OCI-LY1 (cell line): ENCODE data around the gene SBSN.

Experiments
- H2AFZ ChIP-seq: fragments of 200-600 bp; sonication (generic), shearing (Covaris generic); 2 replicates; pipeline ENCODE4 v1.6.0; 2014; ENCODE audit warnings: antibody characterized with exemption, mild to moderate bottlenecking, low read length
- H3F3A ChIP-seq: fragments of 200-600 bp; sonication (generic), shearing (Covaris generic); 2 replicates; pipeline ENCODE4 v1.6.0; 2014; ENCODE audit warnings: mild to moderate bottlenecking, antibody characterized with exemption, low read length, moderate library complexity; ENCODE audit not compliant: insufficient read depth
- H3K27ac ChIP-seq: fragments of 200-600 bp; sonication (generic); 2 replicates; pipeline ENCODE4 v1.5.1; 2014; ENCODE audit warnings: low read length, mixed run types, mild to moderate bottlenecking, low read depth; ENCODE audit not compliant: poor library complexity, severe bottlenecking
- H3K27me3 ChIP-seq: fragments of 200-600 bp; sonication (generic); 2 replicates; pipeline ENCODE4 v1.6.0; 2014; ENCODE audit warnings: antibody characterized with exemption, mild to moderate bottlenecking, low read length, moderate library complexity; ENCODE audit not compliant: insufficient read depth
- H3K36me3 ChIP-seq: fragments of 200-600 bp; sonication (generic); 2 replicates; pipeline ENCODE4 v1.6.1; 2014; ENCODE audit warnings: mild to moderate bottlenecking, antibody characterized with exemption, low read length, moderate library complexity, mixed read lengths; ENCODE audit not compliant: insufficient read depth
- H3K4me1 ChIP-seq: fragments of 200-600 bp; sonication (generic); 2 replicates; pipeline ENCODE4 v1.5.1; 2014; ENCODE audit warnings: mild to moderate bottlenecking, low read length, moderate library complexity; ENCODE audit not compliant: insufficient read depth, severe bottlenecking
- H3K4me2 ChIP-seq: fragments of 200-600 bp; sonication (generic), shearing (Covaris generic); 2 replicates; pipeline ENCODE4 v1.6.1; 2014; ENCODE audit warnings: low read length
- H3K4me3 ChIP-seq: fragments of 200-600 bp; sonication (generic); 2 replicates; pipeline ENCODE4 v1.5.1; 2014; ENCODE audit warnings: low read length, low read depth, mild to moderate bottlenecking, mixed read lengths; ENCODE audit not compliant: poor library complexity, severe bottlenecking
- H3K79me2 ChIP-seq: fragments of 200-600 bp; shearing (Covaris generic); 2 replicates; pipeline ENCODE4 v1.6.1; 2016; ENCODE audit warnings: mixed run types, low read length, mixed read lengths; ENCODE audit not compliant: insufficient read depth
- H3K9ac ChIP-seq: fragments of 200-600 bp; sonication (generic), shearing (Covaris generic); 2 replicates; pipeline ENCODE4 v1.6.1; 2014; ENCODE audit warnings: mild to moderate bottlenecking, low read length, mixed read lengths
- H3K9me2 ChIP-seq: fragments of 200-600 bp; sonication (generic), shearing (Covaris generic); 2 replicates; pipeline ENCODE4 v1.6.1; 2014; ENCODE audit warnings: low read depth, mild to moderate bottlenecking, low read length, mixed read lengths
- H3K9me3 ChIP-seq: fragments of 200-600 bp; shearing (Covaris generic); 2 replicates; pipeline ENCODE4 v1.6.1; 2014; ENCODE audit warnings: low read length, mixed read lengths
- H4K20me1 ChIP-seq: fragments of 200-600 bp; sonication (generic), shearing (Covaris generic); 2 replicates; pipeline ENCODE4 v1.6.0; 2016; ENCODE audit warnings: mild to moderate bottlenecking, low read length; ENCODE audit not compliant: insufficient read depth
- EZH2 ChIP-seq: fragments of 200-600 bp; sonication (generic), shearing (Covaris generic); IDR thresholded peaks from 2 replicates; pipeline ENCODE4 v1.8.0; 2017; ENCODE audit warnings: borderline replicate concordance, mixed run types, mild to moderate bottlenecking, antibody characterized with exemption, low read length, moderate library complexity, mixed read lengths
- TF ChIP-seq, protein P1 (sequence below): fragments of 200-600 bp; sonication (generic), shearing (Covaris generic); IDR thresholded peaks from 2 replicates; pipeline ENCODE4 v1.5.1; 2017; ENCODE audit warnings: mild to moderate bottlenecking, antibody characterized with exemption, low read length, moderate library complexity, mixed read lengths

Gene SBSN

GRCh38 chr19:35498220-35498619 lies 29.9 kb downstream of the SBSN start:
- H3K9me2 ChIP-seq: no peaks in the 10 kb centered on the region
- TF ChIP-seq, protein P1, sequence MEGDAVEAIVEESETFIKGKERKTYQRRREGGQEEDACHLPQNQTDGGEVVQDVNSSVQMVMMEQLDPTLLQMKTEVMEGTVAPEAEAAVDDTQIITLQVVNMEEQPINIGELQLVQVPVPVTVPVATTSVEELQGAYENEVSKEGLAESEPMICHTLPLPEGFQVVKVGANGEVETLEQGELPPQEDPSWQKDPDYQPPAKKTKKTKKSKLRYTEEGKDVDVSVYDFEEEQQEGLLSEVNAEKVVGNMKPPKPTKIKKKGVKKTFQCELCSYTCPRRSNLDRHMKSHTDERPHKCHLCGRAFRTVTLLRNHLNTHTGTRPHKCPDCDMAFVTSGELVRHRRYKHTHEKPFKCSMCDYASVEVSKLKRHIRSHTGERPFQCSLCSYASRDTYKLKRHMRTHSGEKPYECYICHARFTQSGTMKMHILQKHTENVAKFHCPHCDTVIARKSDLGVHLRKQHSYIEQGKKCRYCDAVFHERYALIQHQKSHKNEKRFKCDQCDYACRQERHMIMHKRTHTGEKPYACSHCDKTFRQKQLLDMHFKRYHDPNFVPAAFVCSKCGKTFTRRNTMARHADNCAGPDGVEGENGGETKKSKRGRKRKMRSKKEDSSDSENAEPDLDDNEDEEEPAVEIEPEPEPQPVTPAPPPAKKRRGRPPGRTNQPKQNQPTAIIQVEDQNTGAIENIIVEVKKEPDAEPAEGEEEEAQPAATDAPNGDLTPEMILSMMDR: no peak
- no peak for TF ChIP-seq EZH2
- no peak overlapping the region for H3K4me3 ChIP-seq
- H3K27ac ChIP-seq: no peak overlapping the region
- H3K4me1 ChIP-seq: no peaks in the 10 kb centered on the region
- no peak overlapping the region for H3K9ac ChIP-seq
- peaks cover 11% of the 10 kb centered on the region for H3K27me3 ChIP-seq
- H3K9me3 ChIP-seq: no peaks in the 10 kb centered on the region
- no peak overlapping the region for H2AFZ ChIP-seq
- no peaks in the 10 kb centered on the region for H3K36me3 ChIP-seq
- H3K79me2 ChIP-seq: no peaks in the 10 kb centered on the region
- H3F3A ChIP-seq: no peaks in the 10 kb centered on the region
- H4K20me1 ChIP-seq: no peaks in the 10 kb centered on the region
- no peak overlapping the region for H3K4me2 ChIP-seq

GRCh38 chr19:35497406-35497805 lies 30.7 kb downstream of the SBSN start:
- H3K4me3 ChIP-seq: no peak overlapping the region
- TF ChIP-seq EZH2: no peak
- TF ChIP-seq, protein P1: no peak
- H3K4me1 ChIP-seq: no peaks in the 10 kb centered on the region
- no peaks in the 10 kb centered on the region for H3K9me2 ChIP-seq
- no peaks in the 10 kb centered on the region for H3K9me3 ChIP-seq
- H3K9ac ChIP-seq: no peak overlapping the region
- H3K79me2 ChIP-seq: no peaks in the 10 kb centered on the region
- no peak overlapping the region for H3K27ac ChIP-seq
- no peaks in the 10 kb centered on the region for H3K36me3 ChIP-seq
- H3F3A ChIP-seq: no peaks in the 10 kb centered on the region
- H2AFZ ChIP-seq: no peak overlapping the region
- H3K4me2 ChIP-seq: no peak overlapping the region
- no peaks in the 10 kb centered on the region for H4K20me1 ChIP-seq
- H3K27me3 ChIP-seq: peaks cover 11% of the 10 kb centered on the region

GRCh38 chr19:35495107-35496064 lies 32.7 kb downstream of the SBSN start:
- Histone ChIP-seq H3K9me3 (no peaks in the 10 kb centered on the region), H3K79me2 (no peaks in the 10 kb centered on the region), H3K4me1 (no peaks in the 10 kb centered on the region), H3K4me3 (no peak overlapping the region), H4K20me1 (no peaks in the 10 kb centered on the region), H3K9ac (no peak overlapping the region), H3K27me3 (peaks cover 21% of the 10 kb centered on the region), H3K36me3 (no peaks in the 10 kb centered on the region), H3K4me2 (no peak overlapping the region), H3K27ac (no peak overlapping the region), H3K9me2 (no peaks in the 10 kb centered on the region), H2AFZ (no peak overlapping the region), H3F3A (no peaks in the 10 kb centered on the region)
- TF ChIP-seq EZH2: no peak
- TF ChIP-seq, protein P1: peak; percentile 87
